Measurements from ENCODE around the gene TOR2A. TPM values are rescaled to one million over a fixed set of nuclear protein-coding genes. Genes with fewer than 3 reads are reported as not detected.

TOR2A gene
- total RNA-seq, 2 experiments from 2014 or later, result 27.0 to 29.1 TPM

DNA sequence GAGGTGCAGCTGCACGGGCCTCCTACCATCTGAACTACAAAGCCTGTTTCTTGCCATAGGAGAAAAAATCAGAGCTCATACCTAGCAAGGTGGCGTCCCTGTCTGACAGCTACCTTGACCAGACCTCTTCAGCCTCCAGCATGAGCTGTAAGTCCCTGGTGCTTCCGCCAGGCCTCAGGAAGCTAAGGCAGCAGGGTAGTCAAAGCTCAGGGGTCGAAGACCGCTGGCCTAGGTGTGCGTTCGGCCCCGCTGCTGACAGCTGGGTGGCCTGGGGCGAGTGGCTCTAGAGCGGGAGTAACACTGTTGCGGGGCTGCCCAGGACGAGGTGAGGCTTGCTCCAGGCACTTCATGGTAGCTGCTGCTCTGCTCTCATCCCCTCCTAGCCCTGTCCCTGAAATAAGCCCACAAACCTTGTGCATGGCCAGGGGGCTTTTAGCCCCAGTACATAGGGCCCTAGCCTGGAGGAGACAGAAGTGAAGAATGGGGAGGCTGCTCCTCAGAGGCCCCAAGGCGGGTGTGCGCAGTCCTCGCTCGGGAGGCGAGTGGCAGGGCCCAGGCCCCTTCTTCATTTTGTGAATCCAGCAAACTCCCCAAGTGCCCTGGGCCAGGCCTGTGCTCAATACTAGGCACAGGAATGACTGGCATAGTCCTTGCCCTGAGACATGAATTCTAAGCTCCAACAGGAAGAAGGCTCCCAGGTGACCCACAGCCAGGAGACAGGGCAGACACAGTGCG is 5.4 kb downstream of the TOR2A start:
- H3K27ac Mint-ChIP-seq, result peak overlapping the region; percentile 30
- H3K4me3 Mint-ChIP-seq, result no peak overlapping the region
- H3K36me3 Mint-ChIP-seq (ENCODE audit: low read depth), result no peaks in the 10 kb centered on the region
- ATAC-seq (no peak), DNase-seq (no peak)
- POLR2A ChIA-PET, result no interaction called here
- CTCF ChIA-PET, result interaction anchor here (0.7 to 1.5 kb wide), 9 partner anchors 107 to 787 kb away, joined by 3 to 5 read pairs (median 3); no protein-coding TSS in a partner anchor
- H3K27me3 Mint-ChIP-seq (ENCODE audit: low read depth), result no peaks in the 10 kb centered on the region
- H3K4me1 Mint-ChIP-seq (ENCODE audit: low read depth), result peaks cover 15% of the 10 kb centered on the region
- no peaks in the 10 kb centered on the region for H3K9me3 Mint-ChIP-seq (ENCODE audit: insufficient read depth)

DNA sequence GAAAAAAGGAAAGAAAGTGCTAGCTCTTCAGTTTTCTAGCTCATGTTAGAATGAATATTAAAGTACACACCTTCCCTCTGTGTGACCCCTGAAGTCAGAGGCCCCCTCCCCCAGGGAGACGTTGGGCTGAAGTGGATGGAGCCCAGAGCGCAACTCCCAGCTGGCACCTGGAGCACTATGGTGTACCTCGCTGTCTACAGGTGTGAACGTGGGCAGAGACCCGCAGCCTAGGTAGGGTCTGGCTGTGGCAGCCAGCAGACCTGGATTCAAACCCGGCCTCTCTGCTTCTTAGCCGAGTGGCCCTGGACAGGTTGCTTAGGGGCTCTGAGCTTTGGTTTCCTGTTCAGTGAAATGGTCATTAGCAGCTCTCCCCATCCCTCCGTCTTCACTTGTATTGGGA is 6.3 kb downstream of the TOR2A start:
- DNase-seq (no peak), ATAC-seq (no peak)
- POLR2A ChIA-PET, result no interaction called here
- no peak overlapping the region for H3K4me3 Mint-ChIP-seq
- CTCF ChIA-PET, result interaction anchor here (0.6 to 1.5 kb wide), 8 partner anchors 72 to 787 kb away, joined by 3 to 5 read pairs (median 3); no protein-coding TSS in a partner anchor
- H3K27ac Mint-ChIP-seq, result no peak overlapping the region
- H3K36me3 Mint-ChIP-seq (ENCODE audit: low read depth), result no peaks in the 10 kb centered on the region
- no peaks in the 10 kb centered on the region for H3K27me3 Mint-ChIP-seq (ENCODE audit: low read depth)
- H3K4me1 Mint-ChIP-seq (ENCODE audit: low read depth), result peaks cover 7% of the 10 kb centered on the region
- H3K9me3 Mint-ChIP-seq (ENCODE audit: insufficient read depth), result no peaks in the 10 kb centered on the region

DNA sequence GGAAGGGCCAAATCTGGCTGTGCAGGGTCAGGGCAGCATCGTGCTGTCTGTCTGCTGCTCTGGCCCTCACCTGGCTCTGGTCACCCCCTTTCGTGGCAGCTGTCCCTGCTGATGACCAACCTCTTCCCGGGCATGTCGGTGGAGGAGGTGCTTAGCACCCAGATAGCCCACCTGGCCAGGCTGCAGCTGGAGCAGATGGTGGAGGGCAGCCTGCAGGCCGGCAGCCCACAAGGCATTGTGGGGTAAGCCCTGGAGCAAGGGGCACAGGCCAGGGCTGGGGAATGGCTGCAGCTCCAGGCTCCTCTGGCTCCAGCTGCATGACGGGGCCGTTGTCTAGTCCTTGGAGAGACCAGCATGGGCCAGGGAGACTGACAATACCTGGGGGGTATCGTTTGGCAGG is 8.2 kb downstream of the TOR2A start:
- ChIA-PET POLR2A (no interaction called here), CTCF (no interaction called here)
- DNase-seq (no peak), ATAC-seq (no peak)
- Mint-ChIP-seq H3K27me3 (ENCODE audit: low read depth) (no peaks in the 10 kb centered on the region), H3K4me1 (ENCODE audit: low read depth) (peaks cover 3% of the 10 kb centered on the region), H3K27ac (no peak overlapping the region), H3K36me3 (ENCODE audit: low read depth) (no peaks in the 10 kb centered on the region), H3K4me3 (no peak overlapping the region), H3K9me3 (ENCODE audit: insufficient read depth) (no peaks in the 10 kb centered on the region)

DNA sequence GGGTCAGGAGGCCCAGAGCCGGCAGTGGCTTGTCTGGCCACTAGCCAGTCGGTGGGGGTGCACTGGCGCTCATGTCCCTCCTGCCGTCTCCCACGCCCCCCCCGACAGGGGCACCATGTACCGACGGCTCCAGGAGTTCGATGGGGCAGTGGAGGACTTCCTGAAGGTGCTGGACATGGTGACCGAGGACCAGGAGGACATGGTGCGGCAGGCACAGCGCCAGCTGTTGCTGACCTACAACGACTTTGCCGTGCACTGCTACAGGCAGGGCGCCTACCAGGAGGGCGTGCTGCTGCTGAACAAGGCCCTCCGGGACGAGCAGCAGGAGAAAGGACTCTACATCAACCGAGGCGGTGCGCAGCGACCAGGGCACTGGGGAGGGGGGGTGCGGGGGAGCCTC is 11.1 kb downstream of the TOR2A start:
- Mint-ChIP-seq H3K27me3 (ENCODE audit: low read depth) (no peaks in the 10 kb centered on the region), H3K27ac (no peak overlapping the region)
- ATAC-seq, result no peak

DNA sequence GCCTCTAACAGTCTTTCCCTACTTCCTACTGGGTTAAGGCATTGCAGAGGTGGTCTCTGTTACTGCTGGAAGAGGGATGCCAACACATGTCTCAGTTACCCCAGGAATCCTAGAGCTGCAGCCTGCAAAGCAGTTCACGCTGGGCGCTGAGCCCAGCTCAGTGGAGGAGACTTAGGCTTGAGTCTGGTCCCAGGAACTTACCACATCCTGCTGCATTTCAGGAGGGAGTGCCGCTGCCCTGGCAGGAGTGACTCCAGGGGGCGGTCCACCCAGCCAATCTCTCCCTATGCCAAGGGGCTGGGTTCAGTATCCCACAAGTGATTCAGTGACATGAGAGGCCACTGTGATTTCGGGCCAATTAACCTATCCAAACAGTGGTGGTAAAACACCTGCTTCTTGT is 11.7 kb downstream of the TOR2A start:
- ATAC-seq (no peak), DNase-seq (no peak)
- no peaks in the 10 kb centered on the region for H3K9me3 Mint-ChIP-seq (ENCODE audit: insufficient read depth)
- POLR2A ChIA-PET, result interaction anchor here (0.6 kb wide), 1 partner anchor 20 kb away, joined by 3 read pairs; no protein-coding TSS in a partner anchor
- H3K4me3 Mint-ChIP-seq, result no peak overlapping the region
- peaks cover 26% of the 10 kb centered on the region for H3K4me1 Mint-ChIP-seq (ENCODE audit: low read depth)
- H3K27me3 Mint-ChIP-seq (ENCODE audit: low read depth), result no peaks in the 10 kb centered on the region
- no peak overlapping the region for H3K27ac Mint-ChIP-seq
- CTCF ChIA-PET, result interaction anchor here (0.6 kb wide), 1 partner anchor 135 kb away, joined by 3 read pairs; no protein-coding TSS in a partner anchor
- H3K36me3 Mint-ChIP-seq (ENCODE audit: low read depth), result no peaks in the 10 kb centered on the region

More for the DNA sequence above, 11.1 kb downstream of the TOR2A start:
- Mint-ChIP-seq H3K36me3 (ENCODE audit: low read depth) (no peaks in the 10 kb centered on the region), H3K4me3 (no peak overlapping the region), H3K4me1 (ENCODE audit: low read depth) (peaks cover 26% of the 10 kb centered on the region), H3K9me3 (ENCODE audit: insufficient read depth) (no peaks in the 10 kb centered on the region)
- DNase-seq, result no peak
- ChIA-PET POLR2A (no interaction called here), CTCF (no interaction called here)

DNA sequence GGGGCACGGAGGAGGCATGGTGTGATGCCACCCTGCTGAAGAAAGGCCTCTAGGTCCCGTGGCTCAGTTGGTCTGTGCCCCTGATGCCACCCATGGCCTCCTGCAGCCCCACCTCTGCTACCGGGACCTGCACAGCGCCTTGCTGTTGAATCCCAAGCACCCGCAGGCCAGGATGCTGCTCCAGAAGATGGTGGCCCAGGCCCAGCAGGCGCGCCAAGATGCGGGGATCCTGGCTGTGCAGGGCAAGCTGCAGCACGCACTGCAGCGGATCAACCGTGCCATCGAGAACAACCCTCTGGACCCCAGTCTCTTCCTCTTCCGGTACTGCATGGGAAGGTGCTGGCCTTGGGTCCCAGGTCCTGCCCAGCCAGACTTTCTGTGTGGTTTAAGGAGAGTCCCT is 12.1 kb downstream of the TOR2A start:
- DNase-seq, result no peak
- ChIA-PET POLR2A (interaction anchor here (0.6 kb wide), 1 partner anchor 20 kb away, joined by 3 read pairs; no protein-coding TSS in a partner anchor), CTCF (interaction anchor here (0.6 kb wide), 1 partner anchor 134 kb away, joined by 3 read pairs; no protein-coding TSS in a partner anchor)
- Mint-ChIP-seq H3K27ac (no peak overlapping the region), H3K27me3 (ENCODE audit: low read depth) (no peaks in the 10 kb centered on the region), H3K4me1 (ENCODE audit: low read depth) (peaks cover 26% of the 10 kb centered on the region), H3K36me3 (ENCODE audit: low read depth) (no peaks in the 10 kb centered on the region), H3K4me3 (no peak overlapping the region), H3K9me3 (ENCODE audit: insufficient read depth) (no peaks in the 10 kb centered on the region)
- ATAC-seq, result no peak

DNA sequence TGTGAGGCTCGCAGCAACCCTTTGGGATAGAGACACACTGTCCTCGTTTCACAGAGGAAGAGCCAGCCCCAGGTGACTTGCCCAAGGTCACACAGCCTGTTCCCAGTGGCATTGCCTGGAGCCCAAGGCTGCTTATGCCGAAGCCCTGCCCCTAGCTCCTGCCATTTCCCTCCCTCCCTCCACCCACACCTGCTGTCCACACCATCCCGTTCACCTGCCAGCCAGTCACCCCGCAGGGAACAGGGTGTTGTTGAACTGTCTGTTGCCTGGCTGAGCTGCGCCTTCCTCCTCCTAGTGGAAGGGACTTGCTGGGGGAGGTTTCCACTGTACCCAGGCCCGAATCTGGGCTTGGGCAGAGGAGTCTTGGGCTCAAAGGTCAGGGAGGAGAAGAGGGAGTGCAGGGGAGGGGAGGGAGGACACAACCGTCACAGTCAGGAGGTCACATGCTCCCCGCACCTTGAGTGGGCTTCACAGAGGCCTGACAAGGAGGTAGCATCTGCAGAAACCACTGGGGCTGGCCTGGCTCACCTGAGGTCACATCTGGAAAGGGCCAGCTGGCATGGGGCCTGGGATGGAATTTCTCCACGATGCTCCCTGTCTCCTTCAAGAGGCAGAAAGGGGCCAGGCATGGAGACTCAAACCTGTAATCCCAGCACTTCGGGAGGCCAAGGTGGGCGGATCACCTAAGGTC is 12.9 kb downstream of the TOR2A start:
- DNase-seq, result no peak
- Mint-ChIP-seq H3K4me1 (ENCODE audit: low read depth) (peaks cover 26% of the 10 kb centered on the region), H3K36me3 (ENCODE audit: low read depth) (no peaks in the 10 kb centered on the region), H3K27ac (no peak overlapping the region), H3K9me3 (ENCODE audit: insufficient read depth) (no peaks in the 10 kb centered on the region), H3K4me3 (no peak overlapping the region), H3K27me3 (ENCODE audit: low read depth) (no peaks in the 10 kb centered on the region)
- no peak for ATAC-seq
- ChIA-PET CTCF (interaction anchor here (5.3 kb wide), 1 partner anchor 13 kb away, joined by 27 read pairs; the partner anchor contains the start of gene TOR2A), POLR2A (interaction anchor here (0.8 kb wide), 1 partner anchor 13 kb away, joined by 3 read pairs; the partner anchor contains the start of gene TOR2A)

DNA sequence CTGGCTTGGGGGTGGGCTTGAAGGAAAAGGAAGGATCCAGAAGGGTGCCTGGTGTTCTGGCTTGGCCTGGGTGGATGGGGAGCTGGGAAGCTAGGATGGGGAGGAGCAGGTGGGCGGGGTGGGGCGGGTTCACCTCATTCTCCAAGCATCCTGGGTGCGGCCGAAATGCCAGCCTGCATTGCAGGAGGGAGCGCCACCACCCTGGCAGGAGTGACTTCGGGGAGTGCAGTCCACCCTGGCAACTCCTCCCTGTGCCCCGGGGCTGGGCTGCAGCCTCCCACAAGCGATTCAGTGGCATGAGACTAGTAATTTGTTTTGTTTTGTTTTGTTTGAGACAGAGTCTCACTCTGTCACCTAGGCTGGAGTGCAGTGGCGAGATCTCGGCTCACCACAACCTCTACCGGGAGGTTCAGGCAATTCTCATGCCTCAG is 13.7 kb downstream of the TOR2A start:
- no peaks in the 10 kb centered on the region for H3K27me3 Mint-ChIP-seq (ENCODE audit: low read depth)
- ChIA-PET CTCF (interaction anchor here (5.3 kb wide), 1 partner anchor 14 kb away, joined by 27 read pairs; the partner anchor contains the start of gene TOR2A), POLR2A (interaction anchor here (0.7 to 0.8 kb wide), 2 partner anchors 13 to 346 kb away, joined by 3 read pairs; partner anchors contain the start of genes SLC25A25 and TOR2A)
- peaks cover 27% of the 10 kb centered on the region for H3K4me1 Mint-ChIP-seq (ENCODE audit: low read depth)
- H3K36me3 Mint-ChIP-seq (ENCODE audit: low read depth), result no peaks in the 10 kb centered on the region
- peak overlapping the region; percentile 31 for H3K4me3 Mint-ChIP-seq
- H3K27ac Mint-ChIP-seq, result peak overlapping the region; percentile 65
- ATAC-seq (peak; percentile 34), DNase-seq (no peak)
- no peaks in the 10 kb centered on the region for H3K9me3 Mint-ChIP-seq (ENCODE audit: insufficient read depth)

DNA sequence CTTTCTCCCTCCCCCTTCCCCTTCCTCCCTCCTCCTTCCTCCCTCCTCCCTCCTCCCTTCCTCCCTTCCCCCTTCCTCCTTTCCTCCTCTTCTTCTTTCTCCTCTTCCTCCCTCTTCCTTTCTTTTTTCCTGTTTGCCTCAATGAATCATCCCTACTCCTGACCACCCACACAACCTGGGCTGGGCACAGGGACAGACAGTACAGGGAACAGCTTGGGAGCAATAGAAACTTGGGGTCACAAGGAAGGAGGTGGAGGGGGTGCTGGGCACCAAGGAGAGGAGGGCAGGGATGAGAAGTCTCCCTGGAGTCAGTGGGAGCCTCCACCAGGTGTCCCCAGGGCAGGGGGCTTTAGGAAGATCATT is 14.2 kb downstream of the TOR2A start:
- DNase-seq, result no peak
- POLR2A ChIA-PET, result interaction anchor here (0.7 kb wide), 2 partner anchors 347 to 456 kb away, joined by 3 read pairs; partner anchors contain the start of genes GARNL3 and SLC25A25
- CTCF ChIA-PET, result interaction anchor here (5.3 kb wide), 1 partner anchor 14 kb away, joined by 27 read pairs; the partner anchor contains the start of gene TOR2A
- H3K36me3 Mint-ChIP-seq (ENCODE audit: low read depth), result no peaks in the 10 kb centered on the region
- H3K4me3 Mint-ChIP-seq, result peak overlapping the region; percentile 31
- H3K4me1 Mint-ChIP-seq (ENCODE audit: low read depth), result peaks cover 33% of the 10 kb centered on the region
- no peaks in the 10 kb centered on the region for H3K9me3 Mint-ChIP-seq (ENCODE audit: insufficient read depth)
- H3K27ac Mint-ChIP-seq, result peak overlapping the region; percentile 65
- H3K27me3 Mint-ChIP-seq (ENCODE audit: low read depth), result no peaks in the 10 kb centered on the region
- no peak for ATAC-seq

DNA sequence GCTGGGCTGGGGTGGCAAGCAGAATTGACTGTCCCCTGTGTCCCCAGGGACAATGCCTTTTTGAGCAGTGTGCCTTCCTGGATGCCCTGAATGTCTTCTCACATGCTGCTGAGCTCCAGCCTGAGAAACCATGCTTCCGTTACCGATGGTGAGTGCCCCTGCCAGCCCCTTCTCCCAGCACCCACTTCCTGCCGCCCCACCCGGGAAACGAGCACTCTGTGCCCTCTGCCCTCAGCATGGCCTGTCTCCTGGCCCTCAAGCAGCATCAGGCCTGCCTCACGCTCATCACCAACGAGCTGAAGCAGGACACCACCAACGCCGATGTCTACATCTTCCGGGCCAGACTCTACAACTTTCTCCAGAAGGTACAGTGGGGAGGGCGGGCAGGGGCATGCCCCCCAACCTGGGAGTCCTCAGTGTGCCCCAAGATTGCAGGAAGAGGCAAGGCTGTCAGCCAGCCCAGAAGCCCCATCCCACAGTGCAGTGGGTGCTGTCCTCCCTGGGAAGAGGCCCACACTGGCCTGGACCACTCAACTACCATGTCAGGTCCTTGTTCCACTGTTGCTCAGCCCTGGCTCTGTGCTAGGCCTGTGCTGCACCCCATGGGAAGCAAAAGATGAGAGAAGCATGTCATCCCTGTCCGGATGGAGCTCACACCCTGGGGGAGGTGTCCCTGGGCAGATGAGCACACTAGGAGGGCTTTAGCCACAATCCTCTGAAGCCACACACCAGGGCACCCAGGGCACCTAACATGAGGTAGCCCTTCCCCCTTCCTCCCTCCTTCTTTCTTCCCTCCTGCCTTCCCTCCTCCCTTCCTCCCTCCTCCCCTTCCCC is 14.8 kb downstream of the TOR2A start:
- Mint-ChIP-seq H3K27ac (peak overlapping the region; percentile 95), H3K9me3 (ENCODE audit: insufficient read depth) (no peaks in the 10 kb centered on the region), H3K4me1 (ENCODE audit: low read depth) (peaks cover 37% of the 10 kb centered on the region), H3K36me3 (ENCODE audit: low read depth) (peaks cover 2% of the 10 kb centered on the region), H3K4me3 (peak overlapping the region; percentile 48), H3K27me3 (ENCODE audit: low read depth) (no peaks in the 10 kb centered on the region)
- POLR2A ChIA-PET, result interaction anchor here (0.7 kb wide), 2 partner anchors 211 to 456 kb away, joined by 3 read pairs; partner anchors contain the start of gene GARNL3
- ATAC-seq, result no peak
- DNase-seq, result peak; percentile 45
- CTCF ChIA-PET, result interaction anchor here (1.2 to 5.3 kb wide), 2 partner anchors 15 to 130 kb away, joined by 4 to 27 read pairs; partner anchors contain the start of gene TOR2A

DNA sequence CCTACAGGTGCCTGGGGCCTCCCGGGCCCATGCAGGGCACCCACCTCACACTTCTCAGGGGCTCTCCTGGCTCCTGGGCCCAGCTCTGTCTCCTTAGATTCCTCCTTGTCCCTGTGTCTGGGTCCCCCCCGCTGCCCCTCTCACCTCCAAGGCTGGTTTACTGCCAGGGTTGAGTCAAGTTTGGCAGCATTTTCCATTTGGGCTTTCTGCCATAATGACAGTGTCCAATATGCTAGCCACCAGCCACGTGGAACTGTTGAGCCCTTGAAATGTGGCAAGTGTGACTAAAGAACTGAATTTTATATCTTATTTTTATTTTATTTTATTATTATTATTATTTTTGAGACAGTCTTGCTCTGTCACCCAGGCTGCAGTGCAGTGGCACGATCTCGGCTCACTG is 17.3 kb downstream of the TOR2A start:
- no peaks in the 10 kb centered on the region for H3K9me3 Mint-ChIP-seq (ENCODE audit: insufficient read depth)
- POLR2A ChIA-PET, result no interaction called here
- DNase-seq (no peak), ATAC-seq (no peak)
- peaks cover 2% of the 10 kb centered on the region for H3K36me3 Mint-ChIP-seq (ENCODE audit: low read depth)
- CTCF ChIA-PET, result interaction anchor here (5.3 kb wide), 1 partner anchor 17 kb away, joined by 27 read pairs; the partner anchor contains the start of gene TOR2A
- H3K4me1 Mint-ChIP-seq (ENCODE audit: low read depth), result peaks cover 39% of the 10 kb centered on the region
- H3K4me3 Mint-ChIP-seq, result no peak overlapping the region
- peaks cover 2% of the 10 kb centered on the region for H3K27me3 Mint-ChIP-seq (ENCODE audit: low read depth)
- no peak overlapping the region for H3K27ac Mint-ChIP-seq
